ENCODE data around the gene HADH.
A peak's percentile ranks its signal among the peaks of the same experiment; 100 is the strongest.

Gene HADH

GRCh38 chr4:108068442-108068841 lies 78.8 kb downstream of the HADH start:
- no peaks in the 10 kb centered on the region for H4K20me1 ChIP-seq (ENCODE audit: insufficient read depth, low read length)
- H3K27me3 ChIP-seq (ENCODE audit: insufficient read depth, low read length) = no peaks in the 10 kb centered on the region
- no peaks in the 10 kb centered on the region for H3K9me2 ChIP-seq (ENCODE audit: low read depth, low read length)
- no peaks in the 10 kb centered on the region for H3F3A ChIP-seq (ENCODE audit: insufficient read depth, low read length)
- no peaks in the 10 kb centered on the region for H3K79me2 ChIP-seq (ENCODE audit: insufficient read depth, low read length)
- H3K9me3 ChIP-seq (ENCODE audit: low read length) = no peaks in the 10 kb centered on the region
- H3K9ac ChIP-seq (ENCODE audit: low read length) = no peak overlapping the region
- no peak overlapping the region for H2AFZ ChIP-seq (ENCODE audit: low read length)
- H3K4me2 ChIP-seq (ENCODE audit: low read length) = no peak overlapping the region
- no peak overlapping the region for H3K4me3 ChIP-seq (ENCODE audit: low read depth, low read length, poor library complexity, severe bottlenecking)
- no peak overlapping the region for H3K27ac ChIP-seq (ENCODE audit: low read depth, low read length, poor library complexity, severe bottlenecking)
- TF ChIP-seq, protein P1, sequence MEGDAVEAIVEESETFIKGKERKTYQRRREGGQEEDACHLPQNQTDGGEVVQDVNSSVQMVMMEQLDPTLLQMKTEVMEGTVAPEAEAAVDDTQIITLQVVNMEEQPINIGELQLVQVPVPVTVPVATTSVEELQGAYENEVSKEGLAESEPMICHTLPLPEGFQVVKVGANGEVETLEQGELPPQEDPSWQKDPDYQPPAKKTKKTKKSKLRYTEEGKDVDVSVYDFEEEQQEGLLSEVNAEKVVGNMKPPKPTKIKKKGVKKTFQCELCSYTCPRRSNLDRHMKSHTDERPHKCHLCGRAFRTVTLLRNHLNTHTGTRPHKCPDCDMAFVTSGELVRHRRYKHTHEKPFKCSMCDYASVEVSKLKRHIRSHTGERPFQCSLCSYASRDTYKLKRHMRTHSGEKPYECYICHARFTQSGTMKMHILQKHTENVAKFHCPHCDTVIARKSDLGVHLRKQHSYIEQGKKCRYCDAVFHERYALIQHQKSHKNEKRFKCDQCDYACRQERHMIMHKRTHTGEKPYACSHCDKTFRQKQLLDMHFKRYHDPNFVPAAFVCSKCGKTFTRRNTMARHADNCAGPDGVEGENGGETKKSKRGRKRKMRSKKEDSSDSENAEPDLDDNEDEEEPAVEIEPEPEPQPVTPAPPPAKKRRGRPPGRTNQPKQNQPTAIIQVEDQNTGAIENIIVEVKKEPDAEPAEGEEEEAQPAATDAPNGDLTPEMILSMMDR (IDR thresholded peaks at IDR 0.05; ENCODE audit: low read length) = no peak
- no peak for TF ChIP-seq EZH2 (IDR thresholded peaks at IDR 0.05; ENCODE audit: borderline replicate concordance, low read length)
- H3K36me3 ChIP-seq (ENCODE audit: insufficient read depth, low read length) = peaks cover 87% of the 10 kb centered on the region
- peaks cover 43% of the 10 kb centered on the region for H3K4me1 ChIP-seq (ENCODE audit: insufficient read depth, low read length, severe bottlenecking)

- TF ChIP-seq EZH2 (IDR thresholded peaks at IDR 0.05; ENCODE audit: borderline replicate concordance, low read length) = no peak
- TF ChIP-seq, protein P1 (IDR thresholded peaks at IDR 0.05; ENCODE audit: low read length) = no peak
- Histone ChIP-seq H3K9me3 (ENCODE audit: low read length) (no peaks in the 10 kb centered on the region), H4K20me1 (ENCODE audit: insufficient read depth, low read length) (no peaks in the 10 kb centered on the region), H3K79me2 (ENCODE audit: insufficient read depth, low read length) (no peaks in the 10 kb centered on the region), H3K4me2 (ENCODE audit: low read length) (no peak overlapping the region), H3F3A (ENCODE audit: insufficient read depth, low read length) (no peaks in the 10 kb centered on the region), H3K27ac (ENCODE audit: low read depth, low read length, poor library complexity, severe bottlenecking) (peak overlapping the region; percentile 90), H2AFZ (ENCODE audit: low read length) (no peak overlapping the region), H3K9ac (ENCODE audit: low read length) (no peak overlapping the region), H3K4me3 (ENCODE audit: low read depth, low read length, poor library complexity, severe bottlenecking) (no peak overlapping the region), H3K9me2 (ENCODE audit: low read depth, low read length) (no peaks in the 10 kb centered on the region), H3K4me1 (ENCODE audit: insufficient read depth, low read length, severe bottlenecking) (peaks cover 49% of the 10 kb centered on the region), H3K27me3 (ENCODE audit: insufficient read depth, low read length) (no peaks in the 10 kb centered on the region), H3K36me3 (ENCODE audit: insufficient read depth, low read length) (peaks cover 88% of the 10 kb centered on the region)
These were observed 81.1 kb downstream of the HADH start for GRCh38 chr4:108070775-108071174.

DNA sequence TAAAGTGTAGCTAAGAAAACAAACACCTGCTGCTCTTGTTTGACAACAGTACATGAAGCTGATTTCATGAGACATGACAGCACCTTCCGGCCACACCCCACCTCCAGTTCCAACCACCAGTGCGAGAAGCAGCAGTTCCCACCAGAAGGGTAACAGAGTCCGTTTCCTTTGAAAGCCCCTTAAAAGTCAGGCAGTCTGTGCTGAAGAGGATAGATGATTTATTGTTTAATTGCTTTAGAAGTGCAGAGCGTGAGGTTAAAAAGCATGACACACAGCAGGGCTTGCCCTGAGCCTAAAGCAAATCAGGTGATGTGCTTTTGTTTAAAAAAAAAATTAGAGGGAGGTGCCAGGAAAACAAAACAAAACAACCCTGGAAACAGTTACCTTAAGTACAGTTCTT lies 82.6 kb downstream of the HADH start:
- Histone ChIP-seq H2AFZ (ENCODE audit: low read length) (no peak overlapping the region), H3K27me3 (ENCODE audit: insufficient read depth, low read length) (no peaks in the 10 kb centered on the region), H3K9me3 (ENCODE audit: low read length) (no peaks in the 10 kb centered on the region), H4K20me1 (ENCODE audit: insufficient read depth, low read length) (no peaks in the 10 kb centered on the region), H3K4me1 (ENCODE audit: insufficient read depth, low read length, severe bottlenecking) (peaks cover 44% of the 10 kb centered on the region), H3K9ac (ENCODE audit: low read length) (no peak overlapping the region; the same call in 1 of the 2 replicates), H3K79me2 (ENCODE audit: insufficient read depth, low read length) (no peaks in the 10 kb centered on the region), H3K4me2 (ENCODE audit: low read length) (peak overlapping the region; percentile 25; the same call in 1 of the 2 replicates), H3K36me3 (ENCODE audit: insufficient read depth, low read length) (peaks cover 87% of the 10 kb centered on the region), H3K9me2 (ENCODE audit: low read depth, low read length) (no peaks in the 10 kb centered on the region), H3K27ac (ENCODE audit: low read depth, low read length, poor library complexity, severe bottlenecking) (peak overlapping the region; percentile 90), H3K4me3 (ENCODE audit: low read depth, low read length, poor library complexity, severe bottlenecking) (no peak overlapping the region), H3F3A (ENCODE audit: insufficient read depth, low read length) (no peaks in the 10 kb centered on the region)
- TF ChIP-seq EZH2 (IDR thresholded peaks at IDR 0.05; ENCODE audit: borderline replicate concordance, low read length) = no peak
- TF ChIP-seq, protein P1 (IDR thresholded peaks at IDR 0.05; ENCODE audit: low read length) = no peak
